DND-41 (cell line): ENCODE measurements around the gene ZMIZ1.

Source experiments
- EZH2 ChIP-seq: IDR thresholded peaks from 3 replicates; pipeline ENCODE4 v1.6.1; 2012; ENCODE audit warnings: borderline replicate concordance, low read depth, mild to moderate bottlenecking, moderate library complexity, low read length, inconsistent platforms; ENCODE audit not compliant: severe bottlenecking
- TF ChIP-seq, protein P1 (sequence below): IDR thresholded peaks from 2 replicates; pipeline ENCODE4 v1.5.1; 2012; ENCODE audit warnings: borderline replicate concordance, low read length, moderate library complexity, mild to moderate bottlenecking; ENCODE audit not compliant: poor library complexity, severe bottlenecking; ENCODE audit errors: extremely low read depth

DNA sequence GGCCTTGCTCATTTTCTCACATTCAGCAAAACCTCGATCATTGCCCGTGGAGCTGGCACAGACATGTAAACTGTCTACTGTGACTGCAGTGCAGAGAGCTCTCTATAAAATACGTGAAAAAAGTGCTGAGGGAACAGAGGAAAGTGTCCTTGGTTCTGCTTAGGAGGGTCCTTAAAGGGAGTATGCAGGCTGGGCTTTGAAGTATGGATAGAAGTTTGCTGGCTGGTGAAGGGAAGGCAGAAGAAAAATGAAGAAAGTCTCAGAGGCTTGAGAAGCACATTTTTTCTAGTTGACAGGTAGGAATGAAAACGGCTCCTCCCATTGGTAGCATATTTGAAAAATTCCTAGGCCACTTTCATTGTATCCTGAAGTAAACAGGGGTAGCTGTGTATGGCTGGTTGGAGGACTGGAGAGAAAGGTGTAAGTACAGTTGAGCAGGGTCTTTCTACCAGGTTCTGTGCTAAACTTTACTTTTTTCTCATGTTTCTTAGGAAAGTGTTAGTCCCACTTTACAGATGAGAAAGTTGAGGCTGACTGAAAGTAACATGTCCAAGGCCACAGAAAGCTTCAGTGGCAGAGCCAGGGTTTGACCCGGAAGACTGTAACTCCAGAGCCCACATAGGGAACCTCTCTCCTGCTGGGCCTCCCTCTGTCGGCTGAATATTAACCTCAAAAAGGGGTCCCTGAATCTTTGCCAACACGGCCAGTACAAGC is 215.5 kb downstream of the ZMIZ1 start:
- TF ChIP-seq, protein P1, sequence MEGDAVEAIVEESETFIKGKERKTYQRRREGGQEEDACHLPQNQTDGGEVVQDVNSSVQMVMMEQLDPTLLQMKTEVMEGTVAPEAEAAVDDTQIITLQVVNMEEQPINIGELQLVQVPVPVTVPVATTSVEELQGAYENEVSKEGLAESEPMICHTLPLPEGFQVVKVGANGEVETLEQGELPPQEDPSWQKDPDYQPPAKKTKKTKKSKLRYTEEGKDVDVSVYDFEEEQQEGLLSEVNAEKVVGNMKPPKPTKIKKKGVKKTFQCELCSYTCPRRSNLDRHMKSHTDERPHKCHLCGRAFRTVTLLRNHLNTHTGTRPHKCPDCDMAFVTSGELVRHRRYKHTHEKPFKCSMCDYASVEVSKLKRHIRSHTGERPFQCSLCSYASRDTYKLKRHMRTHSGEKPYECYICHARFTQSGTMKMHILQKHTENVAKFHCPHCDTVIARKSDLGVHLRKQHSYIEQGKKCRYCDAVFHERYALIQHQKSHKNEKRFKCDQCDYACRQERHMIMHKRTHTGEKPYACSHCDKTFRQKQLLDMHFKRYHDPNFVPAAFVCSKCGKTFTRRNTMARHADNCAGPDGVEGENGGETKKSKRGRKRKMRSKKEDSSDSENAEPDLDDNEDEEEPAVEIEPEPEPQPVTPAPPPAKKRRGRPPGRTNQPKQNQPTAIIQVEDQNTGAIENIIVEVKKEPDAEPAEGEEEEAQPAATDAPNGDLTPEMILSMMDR, result no peak
- TF ChIP-seq EZH2, result no peak
